GM19328 (cell line): ENCODE measurements around the gene NDUFA6.
"Not testable (repeated sequence)": the region's sequence is repeated elsewhere in the genome, so short reads cannot be mapped to it uniquely, and the experiment has no call there.

Experiments used
- ATAC-seq: cut with Tn5 transposase; IDR thresholded peaks from one replicate; pipeline ENCODE4 v1.9.1; 2021; ENCODE audit warnings: mild to moderate bottlenecking, moderate library complexity; ENCODE audit not compliant: unreplicated experiment

The NDUFA6 gene

GRCh38 chr22:42072606-42073330 is 17.8 kb downstream of the NDUFA6 start:
- ATAC-seq, result no peak

- ATAC-seq, result not testable (repeated sequence)
Measured at GRCh38 chr22:42071508-42071907, 19.1 kb downstream of the NDUFA6 start.

- peak; percentile 95 for ATAC-seq
Measured at GRCh38 chr22:42070517-42071422, 19.8 kb downstream of the NDUFA6 start, which contains the start of gene NAGA. Gene NAGA (minus strand): TSS chr22:42070812. CDS start chr22:42070297, 515 bp downstream.

GRCh38 chr22:42069801-42070516 is 20.6 kb downstream of the NDUFA6 start:
- ATAC-seq, result no peak

- no peak for ATAC-seq
Measured at GRCh38 chr22:42068291-42068690, 22.3 kb downstream of the NDUFA6 start.

GRCh38 chr22:42067671-42068251 is 22.8 kb downstream of the NDUFA6 start:
- no peak for ATAC-seq

- ATAC-seq, result no peak
Measured at GRCh38 chr22:42066937-42067336, 23.6 kb downstream of the NDUFA6 start.

GRCh38 chr22:42066126-42066761 is 24.3 kb downstream of the NDUFA6 start:
- ATAC-seq, result no peak

GRCh38 chr22:42065438-42066125 is 25.0 kb downstream of the NDUFA6 start:
- no peak for ATAC-seq

- ATAC-seq, result no peak
Measured at GRCh38 chr22:42064629-42065028, 25.9 kb downstream of the NDUFA6 start.

- ATAC-seq, result no peak
Measured at GRCh38 chr22:42062506-42063170, 27.9 kb downstream of the NDUFA6 start.

GRCh38 chr22:42061041-42061440 is 29.5 kb downstream of the NDUFA6 start:
- ATAC-seq, result no peak

- no peak for ATAC-seq
Measured at GRCh38 chr22:42060489-42060888, 30.1 kb downstream of the NDUFA6 start.

GRCh38 chr22:42056757-42057511 is 33.6 kb downstream of the NDUFA6 start:
- ATAC-seq, result no peak

- no peak for ATAC-seq
Measured at GRCh38 chr22:42052765-42053164, 37.8 kb downstream of the NDUFA6 start.

- no peak for ATAC-seq
Measured at GRCh38 chr22:42050641-42051180, 39.9 kb downstream of the NDUFA6 start.

GRCh38 chr22:42041784-42042183 is 48.8 kb downstream of the NDUFA6 start:
- ATAC-seq, result no peak

GRCh38 chr22:42039271-42039670 is 51.3 kb downstream of the NDUFA6 start:
- no peak for ATAC-seq
